Tibial nerve (tissue), 4 donors: ENCODE results near the gene LYPD6. TPM values are rescaled to one million over a fixed set of nuclear protein-coding genes. Genes with fewer than 3 reads are reported as not detected.

ENCODE experiments used
- DNase-seq, 2 donors: peaks; one replicate each; pipeline ENCODE4 v3.0.0-alpha.2; 2019; ENCODE audit warnings: low spot score in 2 of 2
- H3K27ac ChIP-seq, 4 donors: fragments of 200-600 bp; sonication (generic) in 3 of 4; one replicate each; pipeline ENCODE4 v1.5.1; 2017 to 2019; ENCODE audit warnings: mild to moderate bottlenecking in 1 of 4
- H3K27me3 ChIP-seq, 2 donors: fragments of 200-600 bp; sonication (generic) in 1 of 2; one replicate each; pipeline versions ENCODE4 v1.5.1 to v1.6.0; 2017 to 2019
- H3K36me3 ChIP-seq, 3 donors: fragments of 200-600 bp; sonication (generic); one replicate each; pipeline ENCODE4 v1.5.1; 2018 to 2019
- H3K4me1 ChIP-seq, 4 donors: fragments of 200-600 bp; sonication (generic) in 3 of 4; one replicate each; pipeline ENCODE4 v1.5.1; 2017 to 2019
- H3K4me3 ChIP-seq, 4 donors: fragments of 200-600 bp; sonication (generic) in 3 of 4; one replicate each; pipeline ENCODE4 v1.5.1; 2017 to 2019; ENCODE audit warnings: mild to moderate bottlenecking in 1 of 4, moderate library complexity in 1 of 4
- H3K9me3 ChIP-seq, 4 donors: fragments of 200-600 bp; sonication (generic) in 3 of 4; one replicate each; pipeline ENCODE4 v1.5.1; 2017 to 2019
- CTCF ChIP-seq, 5 experiments: fragments of 200-600 bp in 3 of 5; fragments of 450-650 bp in 2 of 5; sonication (generic) in 3 of 5; IDR thresholded peaks; one replicate each; pipeline ENCODE4 v1.5.1; 2016 to 2019; ENCODE audit warnings: antibody characterized with exemption in 5 of 5, mild to moderate bottlenecking in 3 of 5, moderate library complexity in 2 of 5
- EP300 ChIP-seq, 2 donors: sonication (generic); formaldehyde crosslinking; IDR thresholded peaks; one replicate each; pipeline ENCODE4 v1.6.1; 2017; ENCODE audit warnings: antibody characterized with exemption in 2 of 2, mild to moderate bottlenecking in 1 of 2
- POLR2A ChIP-seq, 2 donors: fragments of 450-650 bp; IDR thresholded peaks; one replicate each; pipeline ENCODE4 v1.6.1; 2017; ENCODE audit warnings: antibody characterized with exemption in 2 of 2, mild to moderate bottlenecking in 2 of 2, moderate library complexity in 2 of 2
- WGBS, 2 donors: methylation state at CpG; one replicate each; pipeline ENCODE4 v1.1.5; 2018; 5-methylcytosine and 5-hydroxymethylcytosine counted together
- total RNA-seq, 4 donors: library from RNA; depleted of rRNA; stranded (reverse); fragments of >200 nt; gene quantifications; one replicate each; pipeline ENCODE4 v1.1.0, GENCODE V29; 2016

The LYPD6 gene
- total RNA-seq, 4 donors from 2014 or later: 2.4 to 10.7 (median 8.2) TPM

GRCh38 chr2:149409506-149409905 is 79.1 kb downstream of the LYPD6 start:
- WGBS, 2 donors: 72 to 81% methylated on average over 3 of the region's 3 CpGs

GRCh38 chr2:149410701-149411484 is 80.5 kb downstream of the LYPD6 start:
- 71 to 78% methylated on average over 6 of the region's 6 CpGs for WGBS, 2 donors

More at GRCh38 chr2:149409506-149409905, 79.1 kb downstream of the LYPD6 start:
- no peaks in the 10 kb centered on the region for H3K27me3 ChIP-seq
- H3K4me3 ChIP-seq: no peak overlapping the region
- no peak for DNase-seq
- no peak for TF ChIP-seq POLR2A (IDR thresholded peaks at IDR 0.05)
- no peak for TF ChIP-seq EP300 (IDR thresholded peaks at IDR 0.05)
- TF ChIP-seq CTCF (IDR thresholded peaks at IDR 0.05): no peak
- H3K4me1 ChIP-seq: no peaks in the 10 kb centered on the region
- no peak overlapping the region for H3K27ac ChIP-seq
- H3K36me3 ChIP-seq: no peaks in the 10 kb centered on the region
- peaks cover 0 to 3% (median 0%) of the 10 kb centered on the region in 4 donors for H3K9me3 ChIP-seq

GRCh38 chr2:149413487-149413886 is 83.1 kb downstream of the LYPD6 start:
- Histone ChIP-seq H3K36me3 (no peaks in the 10 kb centered on the region), H3K27ac (no peak overlapping the region), H3K9me3 (no peaks in the 10 kb centered on the region), H3K4me1 (no peaks in the 10 kb centered on the region), H3K27me3 (no peaks in the 10 kb centered on the region), H3K4me3 (no peak overlapping the region)
- TF ChIP-seq CTCF (IDR thresholded peaks at IDR 0.05) (no peak), EP300 (IDR thresholded peaks at IDR 0.05) (no peak), POLR2A (IDR thresholded peaks at IDR 0.05) (no peak)
- DNase-seq: no peak
- 97 to 98% methylated on average over 2 of the region's 2 CpGs for WGBS, 2 donors

More at GRCh38 chr2:149410701-149411484, 80.5 kb downstream of the LYPD6 start:
- Histone ChIP-seq H3K9me3 (peaks cover 0 to 3% (median 0%) of the 10 kb centered on the region in 4 donors), H3K36me3 (no peaks in the 10 kb centered on the region), H3K4me3 (no peak overlapping the region), H3K27ac (no peak overlapping the region), H3K27me3 (no peaks in the 10 kb centered on the region), H3K4me1 (no peaks in the 10 kb centered on the region)
- DNase-seq: no peak
- TF ChIP-seq CTCF (IDR thresholded peaks at IDR 0.05) (no peak), EP300 (IDR thresholded peaks at IDR 0.05) (no peak), POLR2A (IDR thresholded peaks at IDR 0.05) (no peak)

GRCh38 chr2:149415086-149415485 is 84.7 kb downstream of the LYPD6 start:
- no peaks in the 10 kb centered on the region for H3K27me3 ChIP-seq
- no peak overlapping the region for H3K27ac ChIP-seq
- H3K9me3 ChIP-seq: no peaks in the 10 kb centered on the region
- TF ChIP-seq CTCF (IDR thresholded peaks at IDR 0.05) (no peak), EP300 (IDR thresholded peaks at IDR 0.05) (no peak), POLR2A (IDR thresholded peaks at IDR 0.05) (no peak)
- no peaks in the 10 kb centered on the region for H3K36me3 ChIP-seq
- WGBS, 2 donors: 11 to 38% methylated on average over 1 of the region's 1 CpG
- H3K4me3 ChIP-seq: no peak overlapping the region
- no peaks in the 10 kb centered on the region for H3K4me1 ChIP-seq
- DNase-seq: no peak

- no peaks in the 10 kb centered on the region for H3K9me3 ChIP-seq
- no peak overlapping the region for H3K4me3 ChIP-seq
- no peaks in the 10 kb centered on the region for H3K36me3 ChIP-seq
- no peak overlapping the region for H3K27ac ChIP-seq
- no peaks in the 10 kb centered on the region for H3K27me3 ChIP-seq
- DNase-seq: no peak
- TF ChIP-seq CTCF (IDR thresholded peaks at IDR 0.05): no peak
- TF ChIP-seq POLR2A (IDR thresholded peaks at IDR 0.05): no peak
- no peaks in the 10 kb centered on the region for H3K4me1 ChIP-seq
- 68 to 71% methylated on average over 5 of the region's 5 CpGs for WGBS, 2 donors
Observed at GRCh38 chr2:149418065-149418464, 87.7 kb downstream of the LYPD6 start.
